DND-41 (cell line): ENCODE data around the gene CLN5.

Experiments
- EZH2 ChIP-seq: IDR thresholded peaks from 3 replicates; pipeline ENCODE4 v1.6.1; 2012; ENCODE audit warnings: borderline replicate concordance, low read depth, mild to moderate bottlenecking, moderate library complexity, low read length, inconsistent platforms; ENCODE audit not compliant: severe bottlenecking
- TF ChIP-seq, protein P1 (sequence below): IDR thresholded peaks from 2 replicates; pipeline ENCODE4 v1.5.1; 2012; ENCODE audit warnings: borderline replicate concordance, low read length, moderate library complexity, mild to moderate bottlenecking; ENCODE audit not compliant: poor library complexity, severe bottlenecking; ENCODE audit errors: extremely low read depth

GRCh38 chr13:76993021-76993420 lies 1.1 kb downstream of the CLN5 start:
- TF ChIP-seq, protein P1, sequence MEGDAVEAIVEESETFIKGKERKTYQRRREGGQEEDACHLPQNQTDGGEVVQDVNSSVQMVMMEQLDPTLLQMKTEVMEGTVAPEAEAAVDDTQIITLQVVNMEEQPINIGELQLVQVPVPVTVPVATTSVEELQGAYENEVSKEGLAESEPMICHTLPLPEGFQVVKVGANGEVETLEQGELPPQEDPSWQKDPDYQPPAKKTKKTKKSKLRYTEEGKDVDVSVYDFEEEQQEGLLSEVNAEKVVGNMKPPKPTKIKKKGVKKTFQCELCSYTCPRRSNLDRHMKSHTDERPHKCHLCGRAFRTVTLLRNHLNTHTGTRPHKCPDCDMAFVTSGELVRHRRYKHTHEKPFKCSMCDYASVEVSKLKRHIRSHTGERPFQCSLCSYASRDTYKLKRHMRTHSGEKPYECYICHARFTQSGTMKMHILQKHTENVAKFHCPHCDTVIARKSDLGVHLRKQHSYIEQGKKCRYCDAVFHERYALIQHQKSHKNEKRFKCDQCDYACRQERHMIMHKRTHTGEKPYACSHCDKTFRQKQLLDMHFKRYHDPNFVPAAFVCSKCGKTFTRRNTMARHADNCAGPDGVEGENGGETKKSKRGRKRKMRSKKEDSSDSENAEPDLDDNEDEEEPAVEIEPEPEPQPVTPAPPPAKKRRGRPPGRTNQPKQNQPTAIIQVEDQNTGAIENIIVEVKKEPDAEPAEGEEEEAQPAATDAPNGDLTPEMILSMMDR, result no peak
- no peak for TF ChIP-seq EZH2
